ENCODE results near the gene PDHB.

PDHB gene

DNA sequence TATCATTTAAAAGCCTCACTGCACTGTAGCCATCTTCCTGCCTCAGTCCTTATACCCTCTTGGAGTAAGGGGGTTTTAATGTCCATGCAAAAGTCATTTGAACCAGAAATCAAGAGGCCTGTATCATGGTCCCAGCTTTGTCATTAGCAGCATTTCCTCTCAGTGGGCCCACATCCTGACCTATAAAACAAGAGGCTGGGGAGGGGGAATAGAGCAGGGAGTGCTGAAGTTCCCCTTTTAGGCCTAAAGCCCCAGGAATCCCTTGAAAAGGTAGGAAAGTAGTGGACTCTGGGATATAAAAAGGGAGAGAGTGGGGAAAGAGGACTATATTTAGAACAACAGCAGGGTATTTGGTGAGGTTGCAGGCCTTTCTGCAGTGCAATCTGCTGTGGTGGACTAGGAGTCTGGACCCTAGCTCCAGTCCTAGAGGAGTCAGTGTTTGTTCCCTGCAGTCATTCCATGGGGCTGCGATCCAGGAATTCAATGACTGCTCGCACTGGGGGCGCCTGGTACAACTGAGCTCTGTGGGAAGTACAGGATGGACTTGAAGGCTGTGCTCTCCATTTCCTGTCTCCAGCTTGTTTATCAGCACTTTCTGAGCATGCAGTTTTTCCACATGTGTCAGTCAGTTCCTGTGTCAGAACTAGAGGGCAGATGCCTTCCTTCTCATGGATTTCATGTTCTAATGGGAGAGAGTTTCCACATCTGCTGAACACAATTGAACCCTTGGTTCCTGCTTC lies 46.8 kb downstream of the PDHB start:
- Histone ChIP-seq H3K4me1 (ENCODE audit: control insufficient read depth in 2 of 2, insufficient read depth in 1 of 2, low read depth in 1 of 2, low read length in 2 of 2) (peaks cover 0 to 3% of the 10 kb centered on the region in 2 donors), H2AK5ac (ENCODE audit: low read depth, low read length) (no peak overlapping the region), H3K18ac (ENCODE audit: low read length) (no peak overlapping the region), H4K8ac (ENCODE audit: low read depth, low read length) (no peak overlapping the region), H3K27ac (replicated peaks; ENCODE audit: low read length) (no peak overlapping the region), H3K4me2 (ENCODE audit: insufficient read depth, low read length, poor library complexity, severe bottlenecking) (no peak overlapping the region), H2BK12ac (ENCODE audit: low read length) (no peak overlapping the region), H3K14ac (ENCODE audit: low read length) (no peak overlapping the region), H3K27me3 (ENCODE audit: control insufficient read depth in 3 of 3, insufficient read depth in 3 of 3, low read depth in 1 of 3, low read length in 3 of 3) (no peaks in the 10 kb centered on the region), H2BK5ac (ENCODE audit: low read length) (no peak overlapping the region), H3K9me3 (replicated peaks in 1 of 2; ENCODE audit: control insufficient read depth in 2 of 2, insufficient read depth in 1 of 2, low read depth in 1 of 2, low read length in 2 of 2) (no peaks in the 10 kb centered on the region), H3K36me3 (replicated peaks in 1 of 2; ENCODE audit: control insufficient read depth in 2 of 2, insufficient read depth in 2 of 2, low read length in 2 of 2) (no peaks in the 10 kb centered on the region), H4K91ac (ENCODE audit: low read depth, low read length, poor library complexity) (no peak overlapping the region), H3K4me3 (ENCODE audit: low read length in 2 of 2) (no peak overlapping the region), H3K23ac (ENCODE audit: low read depth, low read length, poor library complexity) (no peak overlapping the region), H3K4ac (ENCODE audit: low read length) (no peak overlapping the region), H2BK120ac (ENCODE audit: low read depth, low read length) (no peak overlapping the region), H3K79me1 (ENCODE audit: low read depth, low read length) (no peaks in the 10 kb centered on the region), H3K9ac (ENCODE audit: low read depth, low read length, poor library complexity) (no peak overlapping the region), H2AFZ (ENCODE audit: low read length) (no peak overlapping the region), H2BK15ac (ENCODE audit: low read length) (no peak overlapping the region)
- no CpG with 5 or more reads among the region's 3 CpGs for WGBS, 2 donors (ENCODE audit: extremely low coverage in 2 of 2, insufficient read length in 2 of 2, insufficient replicate concordance in 1 of 2)
- no peak for DNase-seq (ENCODE audit: low spot score)

DNA sequence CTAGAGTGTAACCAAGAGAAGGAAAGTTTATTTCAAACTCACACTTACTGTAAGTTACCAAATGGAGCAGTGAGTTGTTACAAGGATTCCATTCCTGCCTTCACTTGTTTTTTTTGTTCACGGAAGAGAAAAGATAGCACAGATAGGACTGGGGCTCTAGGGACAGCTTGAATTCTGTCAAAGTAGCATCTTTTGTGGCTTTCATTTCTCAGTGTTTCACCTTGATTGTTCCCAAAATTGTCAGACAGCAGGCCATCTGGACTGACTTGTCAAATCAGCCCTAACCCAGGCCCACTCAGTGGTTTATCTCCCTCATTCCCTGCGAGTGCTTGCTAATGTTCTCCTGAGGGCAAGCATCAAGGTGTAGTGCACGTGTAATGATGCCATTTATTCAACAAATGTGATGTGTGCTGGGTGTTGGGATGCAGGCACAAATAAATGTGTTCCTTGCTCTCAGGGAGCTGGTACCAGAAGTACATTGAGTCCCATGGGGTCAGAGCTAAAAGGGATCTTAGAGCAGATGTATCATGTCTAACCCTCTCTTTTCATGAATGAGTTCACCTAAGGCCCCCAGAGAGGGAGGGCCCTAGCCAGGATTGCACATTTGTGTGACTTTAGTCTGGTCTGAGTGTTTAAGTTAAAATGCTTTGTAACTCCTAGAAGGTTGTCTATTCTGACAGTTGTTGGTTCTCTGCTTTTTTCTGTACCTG lies 49.1 kb downstream of the PDHB start:
- H3K36me3 ChIP-seq (replicated peaks in 1 of 2; ENCODE audit: control insufficient read depth in 2 of 2, insufficient read depth in 2 of 2, low read length in 2 of 2): no peaks in the 10 kb centered on the region
- H3K27ac ChIP-seq (replicated peaks; ENCODE audit: low read length): no peak overlapping the region
- DNase-seq (ENCODE audit: low spot score): no peak
- no peak overlapping the region for H3K23ac ChIP-seq (ENCODE audit: low read depth, low read length, poor library complexity)
- H3K4me3 ChIP-seq (ENCODE audit: low read length in 2 of 2): no peak overlapping the region
- no peak overlapping the region for H2BK15ac ChIP-seq (ENCODE audit: low read length)
- no CpG with 5 or more reads among the region's 3 CpGs for whole genome bisulfite sequencing, 2 donors (ENCODE audit: extremely low coverage in 2 of 2, insufficient read length in 2 of 2, insufficient replicate concordance in 1 of 2)
- H2BK5ac ChIP-seq (ENCODE audit: low read length): no peak overlapping the region
- H3K4me2 ChIP-seq (ENCODE audit: insufficient read depth, low read length, poor library complexity, severe bottlenecking): no peak overlapping the region
- H2BK120ac ChIP-seq (ENCODE audit: low read depth, low read length): no peak overlapping the region
- H4K8ac ChIP-seq (ENCODE audit: low read depth, low read length): no peak overlapping the region
- H2BK12ac ChIP-seq (ENCODE audit: low read length): no peak overlapping the region
- no peak overlapping the region for H3K18ac ChIP-seq (ENCODE audit: low read length)
- H3K14ac ChIP-seq (ENCODE audit: low read length): no peak overlapping the region
- H3K4ac ChIP-seq (ENCODE audit: low read length): no peak overlapping the region
- no peak overlapping the region for H4K91ac ChIP-seq (ENCODE audit: low read depth, low read length, poor library complexity)
- no peak overlapping the region for H2AK5ac ChIP-seq (ENCODE audit: low read depth, low read length)
- no peak overlapping the region for H3K9ac ChIP-seq (ENCODE audit: low read depth, low read length, poor library complexity)
- H3K79me1 ChIP-seq (ENCODE audit: low read depth, low read length): no peaks in the 10 kb centered on the region
- H3K27me3 ChIP-seq (ENCODE audit: control insufficient read depth in 3 of 3, insufficient read depth in 3 of 3, low read depth in 1 of 3, low read length in 3 of 3): no peaks in the 10 kb centered on the region
- H3K4me1 ChIP-seq (ENCODE audit: control insufficient read depth in 2 of 2, insufficient read depth in 1 of 2, low read depth in 1 of 2, low read length in 2 of 2): peaks cover 0 to 3% of the 10 kb centered on the region in 2 donors
- H3K9me3 ChIP-seq (replicated peaks in 1 of 2; ENCODE audit: control insufficient read depth in 2 of 2, insufficient read depth in 1 of 2, low read depth in 1 of 2, low read length in 2 of 2): no peaks in the 10 kb centered on the region
- no peak overlapping the region for H2AFZ ChIP-seq (ENCODE audit: low read length)

DNA sequence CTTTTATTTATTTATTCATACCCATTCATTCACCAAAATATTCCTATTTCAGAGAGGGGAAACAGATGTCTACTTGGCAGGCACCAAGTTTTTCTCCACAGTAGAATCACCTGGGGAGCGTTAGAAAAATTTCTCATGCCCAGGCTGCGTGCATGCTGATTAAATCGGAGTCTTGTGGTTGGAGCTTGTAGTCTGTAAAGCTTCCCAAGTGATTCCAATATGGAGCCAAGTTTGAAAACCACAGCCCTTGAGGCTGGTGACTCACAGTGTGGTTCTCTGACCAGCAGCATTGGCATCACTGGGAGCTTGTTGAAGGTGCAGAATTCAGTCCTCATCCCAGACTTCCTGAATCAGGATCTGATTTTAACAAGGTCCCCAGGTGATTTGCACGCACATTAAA lies 49.7 kb downstream of the PDHB start:
- Histone ChIP-seq H2BK15ac (ENCODE audit: low read length) (no peak overlapping the region), H3K18ac (ENCODE audit: low read length) (no peak overlapping the region), H2AFZ (ENCODE audit: low read length) (no peak overlapping the region), H3K23ac (ENCODE audit: low read depth, low read length, poor library complexity) (no peak overlapping the region), H3K9ac (ENCODE audit: low read depth, low read length, poor library complexity) (no peak overlapping the region), H3K4ac (ENCODE audit: low read length) (no peak overlapping the region), H3K79me1 (ENCODE audit: low read depth, low read length) (no peaks in the 10 kb centered on the region), H3K4me2 (ENCODE audit: insufficient read depth, low read length, poor library complexity, severe bottlenecking) (no peak overlapping the region), H2BK5ac (ENCODE audit: low read length) (no peak overlapping the region), H3K4me3 (ENCODE audit: low read length in 2 of 2) (no peak overlapping the region), H3K36me3 (replicated peaks in 1 of 2; ENCODE audit: control insufficient read depth in 2 of 2, insufficient read depth in 2 of 2, low read length in 2 of 2) (no peaks in the 10 kb centered on the region), H2BK120ac (ENCODE audit: low read depth, low read length) (no peak overlapping the region), H3K4me1 (ENCODE audit: control insufficient read depth in 2 of 2, insufficient read depth in 1 of 2, low read depth in 1 of 2, low read length in 2 of 2) (peaks cover 0 to 3% of the 10 kb centered on the region in 2 donors), H4K91ac (ENCODE audit: low read depth, low read length, poor library complexity) (no peak overlapping the region), H3K27ac (replicated peaks; ENCODE audit: low read length) (no peak overlapping the region), H3K14ac (ENCODE audit: low read length) (no peak overlapping the region), H2BK12ac (ENCODE audit: low read length) (no peak overlapping the region), H3K27me3 (ENCODE audit: control insufficient read depth in 3 of 3, insufficient read depth in 3 of 3, low read depth in 1 of 3, low read length in 3 of 3) (no peaks in the 10 kb centered on the region), H3K9me3 (replicated peaks in 1 of 2; ENCODE audit: control insufficient read depth in 2 of 2, insufficient read depth in 1 of 2, low read depth in 1 of 2, low read length in 2 of 2) (no peaks in the 10 kb centered on the region), H2AK5ac (ENCODE audit: low read depth, low read length) (no peak overlapping the region), H4K8ac (ENCODE audit: low read depth, low read length) (no peak overlapping the region)
- DNase-seq (ENCODE audit: low spot score): no peak
- no CpG with 5 or more reads among the region's 4 CpGs for WGBS, 2 donors (ENCODE audit: extremely low coverage in 2 of 2, insufficient read length in 2 of 2, insufficient replicate concordance in 1 of 2)

DNA sequence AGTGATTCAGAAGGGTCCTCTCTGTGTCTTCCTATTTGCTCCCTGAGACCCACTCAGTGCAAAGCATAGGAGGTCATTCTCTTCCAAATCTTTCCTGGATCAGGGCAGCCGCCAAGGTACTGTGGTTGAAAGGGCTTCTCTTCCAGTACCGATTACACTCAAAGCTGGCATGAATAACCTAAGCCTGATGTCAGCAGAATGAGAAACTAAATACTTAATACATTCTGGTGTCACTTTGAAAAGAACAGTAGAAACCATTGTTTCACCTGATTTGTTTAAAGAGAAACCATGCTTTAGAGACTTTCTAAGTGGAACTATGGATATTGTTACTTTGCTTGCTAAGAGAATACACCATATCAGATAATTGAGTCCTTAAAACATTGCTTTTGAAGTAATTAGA lies 50.2 kb downstream of the PDHB start:
- Histone ChIP-seq H2AFZ (ENCODE audit: low read length) (no peak overlapping the region), H3K4ac (ENCODE audit: low read length) (no peak overlapping the region), H4K91ac (ENCODE audit: low read depth, low read length, poor library complexity) (no peak overlapping the region), H2BK15ac (ENCODE audit: low read length) (no peak overlapping the region), H3K4me3 (ENCODE audit: low read length in 2 of 2) (no peak overlapping the region), H3K18ac (ENCODE audit: low read length) (no peak overlapping the region), H2AK5ac (ENCODE audit: low read depth, low read length) (no peak overlapping the region), H3K79me1 (ENCODE audit: low read depth, low read length) (no peaks in the 10 kb centered on the region), H3K9me3 (replicated peaks in 1 of 2; ENCODE audit: control insufficient read depth in 2 of 2, insufficient read depth in 1 of 2, low read depth in 1 of 2, low read length in 2 of 2) (no peaks in the 10 kb centered on the region), H3K4me1 (ENCODE audit: control insufficient read depth in 2 of 2, insufficient read depth in 1 of 2, low read depth in 1 of 2, low read length in 2 of 2) (no peaks in the 10 kb centered on the region), H3K9ac (ENCODE audit: low read depth, low read length, poor library complexity) (no peak overlapping the region), H3K27me3 (ENCODE audit: control insufficient read depth in 3 of 3, insufficient read depth in 3 of 3, low read depth in 1 of 3, low read length in 3 of 3) (no peaks in the 10 kb centered on the region), H3K27ac (replicated peaks; ENCODE audit: low read length) (no peak overlapping the region), H3K4me2 (ENCODE audit: insufficient read depth, low read length, poor library complexity, severe bottlenecking) (no peak overlapping the region), H3K14ac (ENCODE audit: low read length) (no peak overlapping the region), H4K8ac (ENCODE audit: low read depth, low read length) (no peak overlapping the region), H3K23ac (ENCODE audit: low read depth, low read length, poor library complexity) (no peak overlapping the region), H2BK120ac (ENCODE audit: low read depth, low read length) (no peak overlapping the region), H2BK12ac (ENCODE audit: low read length) (no peak overlapping the region), H3K36me3 (replicated peaks in 1 of 2; ENCODE audit: control insufficient read depth in 2 of 2, insufficient read depth in 2 of 2, low read length in 2 of 2) (no peaks in the 10 kb centered on the region), H2BK5ac (ENCODE audit: low read length) (no peak overlapping the region)
- no peak for DNase-seq (ENCODE audit: low spot score)
- no CpG with 5 or more reads among the region's 2 CpGs for WGBS, 2 donors (ENCODE audit: extremely low coverage in 2 of 2, insufficient read length in 2 of 2, insufficient replicate concordance in 1 of 2)
